ENCODE measurements around the gene HNF1B. TPM values are rescaled to one million over a fixed set of nuclear protein-coding genes. Genes with fewer than 3 reads are reported as not detected.
A peak's percentile ranks its signal among the peaks of the same experiment; 100 is the strongest.

HNF1B gene
- total RNA-seq, 4 donors from 2014 or later = not detected

GRCh38 chr17:37650419-37651003 is 94.3 kb downstream of the HNF1B start:
- no peak overlapping the region for H3K4me3 ChIP-seq
- TF ChIP-seq, protein P1, sequence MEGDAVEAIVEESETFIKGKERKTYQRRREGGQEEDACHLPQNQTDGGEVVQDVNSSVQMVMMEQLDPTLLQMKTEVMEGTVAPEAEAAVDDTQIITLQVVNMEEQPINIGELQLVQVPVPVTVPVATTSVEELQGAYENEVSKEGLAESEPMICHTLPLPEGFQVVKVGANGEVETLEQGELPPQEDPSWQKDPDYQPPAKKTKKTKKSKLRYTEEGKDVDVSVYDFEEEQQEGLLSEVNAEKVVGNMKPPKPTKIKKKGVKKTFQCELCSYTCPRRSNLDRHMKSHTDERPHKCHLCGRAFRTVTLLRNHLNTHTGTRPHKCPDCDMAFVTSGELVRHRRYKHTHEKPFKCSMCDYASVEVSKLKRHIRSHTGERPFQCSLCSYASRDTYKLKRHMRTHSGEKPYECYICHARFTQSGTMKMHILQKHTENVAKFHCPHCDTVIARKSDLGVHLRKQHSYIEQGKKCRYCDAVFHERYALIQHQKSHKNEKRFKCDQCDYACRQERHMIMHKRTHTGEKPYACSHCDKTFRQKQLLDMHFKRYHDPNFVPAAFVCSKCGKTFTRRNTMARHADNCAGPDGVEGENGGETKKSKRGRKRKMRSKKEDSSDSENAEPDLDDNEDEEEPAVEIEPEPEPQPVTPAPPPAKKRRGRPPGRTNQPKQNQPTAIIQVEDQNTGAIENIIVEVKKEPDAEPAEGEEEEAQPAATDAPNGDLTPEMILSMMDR (IDR thresholded peaks at IDR 0.05 in 4 of 5, conservative IDR thresholded peaks at IDR 0.05 in 1 of 5) = peak in 1 of 5 experiments; percentile 24
- TF ChIP-seq POLR2A (IDR thresholded peaks at IDR 0.05) = no peak
- in situ Hi-C loops (cut with MboI; ENCODE audit: low sequenced_read_pairs in 4 of 4) (no loop called here), intact Hi-C loops (cut with DNase I; ENCODE audit: low total_unique reads) (no loop called here)
- H3K4me1 ChIP-seq = no peaks in the 10 kb centered on the region
- no peaks in the 10 kb centered on the region for H3K36me3 ChIP-seq
- DNase-seq (no peak), ATAC-seq (no peak)
- H3K27ac ChIP-seq = no peak overlapping the region
- peaks cover 4 to 14% (median 8%) of the 10 kb centered on the region in 3 donors for H3K27me3 ChIP-seq
- H3K9me3 ChIP-seq = no peaks in the 10 kb centered on the region

- Histone ChIP-seq H3K27ac (peak overlapping the region in 1 of 4 donors; percentile 47), H3K36me3 (no peaks in the 10 kb centered on the region), H3K27me3 (peaks cover 4 to 14% (median 8%) of the 10 kb centered on the region in 3 donors), H3K4me3 (no peak overlapping the region), H3K4me1 (peaks cover 0 to 4% of the 10 kb centered on the region in 2 donors), H3K9me3 (no peaks in the 10 kb centered on the region)
- intact Hi-C loops (cut with DNase I; ENCODE audit: low total_unique reads) = no loop called here
- no peak for ATAC-seq
- in situ Hi-C loops (cut with MboI; ENCODE audit: low sequenced_read_pairs in 4 of 4) = no loop called here
- no peak for DNase-seq
- TF ChIP-seq POLR2A (IDR thresholded peaks at IDR 0.05) = no peak
- TF ChIP-seq, protein P1 (IDR thresholded peaks at IDR 0.05 in 4 of 5, conservative IDR thresholded peaks at IDR 0.05 in 1 of 5) = no peak
These were observed 96.3 kb downstream of the HNF1B start for GRCh38 chr17:37648555-37648954.

GRCh38 chr17:37647856-37648255 is 97.0 kb downstream of the HNF1B start:
- Histone ChIP-seq H3K4me3 (no peak overlapping the region), H3K4me1 (peaks cover 0 to 6% of the 10 kb centered on the region in 2 donors), H3K27me3 (peaks cover 4 to 14% (median 8%) of the 10 kb centered on the region in 3 donors), H3K9me3 (no peaks in the 10 kb centered on the region), H3K27ac (no peak overlapping the region), H3K36me3 (no peaks in the 10 kb centered on the region)
- ATAC-seq (no peak), DNase-seq (no peak)
- in situ Hi-C loops (cut with MboI; ENCODE audit: low sequenced_read_pairs in 4 of 4) (no loop called here), intact Hi-C loops (cut with DNase I; ENCODE audit: low total_unique reads) (no loop called here)
- TF ChIP-seq, protein P1 (IDR thresholded peaks at IDR 0.05 in 4 of 5, conservative IDR thresholded peaks at IDR 0.05 in 1 of 5) = no peak
- no peak for TF ChIP-seq POLR2A (IDR thresholded peaks at IDR 0.05)

- H3K4me1 ChIP-seq = peaks cover 12 to 21% of the 10 kb centered on the region in 2 donors
- H3K27me3 ChIP-seq = peaks cover 3 to 14% (median 4%) of the 10 kb centered on the region in 3 donors
- H3K4me3 ChIP-seq = peak overlapping the region; percentile 78 to 84 (median 78)
- intact Hi-C loops (cut with DNase I; ENCODE audit: low total_unique reads) = loop anchor here (2.0 kb wide), 1 partner anchor 35 kb away; the partner anchor contains the start of gene SYNRG
- no peaks in the 10 kb centered on the region for H3K9me3 ChIP-seq
- H3K27ac ChIP-seq = peak overlapping the region; percentile 86 to 90 (median 88)
- ATAC-seq = peak in 1 of 2 donors; percentile 43
- TF ChIP-seq POLR2A (IDR thresholded peaks at IDR 0.05) = no peak
- TF ChIP-seq, protein P1 (IDR thresholded peaks at IDR 0.05 in 4 of 5, conservative IDR thresholded peaks at IDR 0.05 in 1 of 5) = no peak
- peaks cover 0 to 7% of the 10 kb centered on the region in 2 donors for H3K36me3 ChIP-seq
- DNase-seq = no peak
- in situ Hi-C loops (cut with MboI; ENCODE audit: low sequenced_read_pairs in 4 of 4) = no loop called here
These were observed 101.0 kb downstream of the HNF1B start for GRCh38 chr17:37643869-37644268.

Data from gastrocnemius medialis (tissue), 4 donors.